Subcutaneous abdominal adipose tissue (tissue), 5 donors: ENCODE measurements around the gene TLX3.
A peak's percentile ranks its signal among the peaks of the same experiment; 100 is the strongest.

Source experiments
- H3K27ac ChIP-seq: one replicate; pipeline ENCODE4 v1.7.0; 2013; ENCODE audit warnings: low read depth, mild to moderate bottlenecking, inconsistent platforms, low read length, moderate library complexity
- H3K27me3 ChIP-seq, 5 donors: one replicate each; pipeline ENCODE4 v1.7.0; 2013; ENCODE audit warnings: low read length in 5 of 5, inconsistent platforms in 1 of 5; ENCODE audit not compliant: control insufficient read depth in 5 of 5, insufficient read depth in 4 of 5
- H3K36me3 ChIP-seq, 5 donors: one replicate each; pipeline ENCODE4 v1.7.0; 2013; ENCODE audit warnings: low read length in 5 of 5; ENCODE audit not compliant: control insufficient read depth in 5 of 5, insufficient read depth in 5 of 5
- H3K4me1 ChIP-seq, 5 donors: one replicate each; pipeline ENCODE4 v1.7.0; 2013; ENCODE audit warnings: low read length in 5 of 5, mild to moderate bottlenecking in 3 of 5, moderate library complexity in 1 of 5; ENCODE audit not compliant: control insufficient read depth in 5 of 5, insufficient read depth in 5 of 5
- H3K4me3 ChIP-seq, 5 donors: one replicate each; pipeline ENCODE4 v1.7.0; 2013; ENCODE audit warnings: low read length in 5 of 5, low read depth in 1 of 5
- H3K9ac ChIP-seq, 5 donors: one replicate each; pipeline ENCODE4 v1.7.0; 2013; ENCODE audit warnings: low read length in 5 of 5, mild to moderate bottlenecking in 4 of 5, moderate library complexity in 3 of 5
- H3K9me3 ChIP-seq, 5 donors: one replicate each; pipeline ENCODE4 v1.7.0; 2013; ENCODE audit warnings: low read length in 5 of 5; ENCODE audit not compliant: control insufficient read depth in 5 of 5
- donor health status: healthy.
- donor health status: healthy.
- donor health status: healthy.
- donor health status: healthy.
- donor health status: healthy.

Gene TLX3

GRCh38 chr5:171308453-171309275 is at the start of gene TLX3:
Gene TLX3, plus strand, starts transcription at chr5:171309248. Its CDS starts 118 bp downstream, at chr5:171309366.
- H3K4me3 ChIP-seq, result peak within 1 kb of the TSS in 2 of 5 donors; percentile 22 to 51

GRCh38 chr5:171261361-171261760 is 47.7 kb upstream of the TLX3 start:
- H3K9ac ChIP-seq, result no peak overlapping the region
- no peaks in the 10 kb centered on the region for H3K9me3 ChIP-seq
- no peak overlapping the region for H3K27ac ChIP-seq
- no peak overlapping the region for H3K4me3 ChIP-seq
- H3K36me3 ChIP-seq, result no peaks in the 10 kb centered on the region
- no peaks in the 10 kb centered on the region for H3K4me1 ChIP-seq
- no peaks in the 10 kb centered on the region for H3K27me3 ChIP-seq

More at GRCh38 chr5:171308453-171309275, at the start of gene TLX3:
- Histone ChIP-seq H3K36me3 (no peaks in the 10 kb centered on the region), H3K27ac (no peak within 1 kb of the TSS), H3K9ac (no peak within 1 kb of the TSS), H3K27me3 (peaks cover 77 to 91% (median 86%) of the 10 kb centered on the region in 5 donors), H3K9me3 (no peaks in the 10 kb centered on the region), H3K4me1 (peaks cover 0 to 49% (median 41%) of the 10 kb centered on the region in 5 donors)

GRCh38 chr5:171261904-171262303 is 47.1 kb upstream of the TLX3 start:
- Histone ChIP-seq H3K4me3 (no peak overlapping the region), H3K4me1 (no peaks in the 10 kb centered on the region), H3K9me3 (no peaks in the 10 kb centered on the region), H3K27me3 (no peaks in the 10 kb centered on the region), H3K36me3 (no peaks in the 10 kb centered on the region), H3K9ac (no peak overlapping the region), H3K27ac (no peak overlapping the region)

GRCh38 chr5:171263181-171263580 is 45.9 kb upstream of the TLX3 start:
- Histone ChIP-seq H3K9me3 (no peaks in the 10 kb centered on the region), H3K9ac (no peak overlapping the region), H3K27me3 (no peaks in the 10 kb centered on the region), H3K27ac (no peak overlapping the region), H3K4me1 (no peaks in the 10 kb centered on the region), H3K4me3 (no peak overlapping the region), H3K36me3 (no peaks in the 10 kb centered on the region)

GRCh38 chr5:171264843-171265242 is 44.2 kb upstream of the TLX3 start:
- Histone ChIP-seq H3K9me3 (no peaks in the 10 kb centered on the region), H3K9ac (no peak overlapping the region), H3K27ac (no peak overlapping the region), H3K4me1 (no peaks in the 10 kb centered on the region), H3K36me3 (no peaks in the 10 kb centered on the region), H3K4me3 (no peak overlapping the region), H3K27me3 (no peaks in the 10 kb centered on the region)

DNA sequence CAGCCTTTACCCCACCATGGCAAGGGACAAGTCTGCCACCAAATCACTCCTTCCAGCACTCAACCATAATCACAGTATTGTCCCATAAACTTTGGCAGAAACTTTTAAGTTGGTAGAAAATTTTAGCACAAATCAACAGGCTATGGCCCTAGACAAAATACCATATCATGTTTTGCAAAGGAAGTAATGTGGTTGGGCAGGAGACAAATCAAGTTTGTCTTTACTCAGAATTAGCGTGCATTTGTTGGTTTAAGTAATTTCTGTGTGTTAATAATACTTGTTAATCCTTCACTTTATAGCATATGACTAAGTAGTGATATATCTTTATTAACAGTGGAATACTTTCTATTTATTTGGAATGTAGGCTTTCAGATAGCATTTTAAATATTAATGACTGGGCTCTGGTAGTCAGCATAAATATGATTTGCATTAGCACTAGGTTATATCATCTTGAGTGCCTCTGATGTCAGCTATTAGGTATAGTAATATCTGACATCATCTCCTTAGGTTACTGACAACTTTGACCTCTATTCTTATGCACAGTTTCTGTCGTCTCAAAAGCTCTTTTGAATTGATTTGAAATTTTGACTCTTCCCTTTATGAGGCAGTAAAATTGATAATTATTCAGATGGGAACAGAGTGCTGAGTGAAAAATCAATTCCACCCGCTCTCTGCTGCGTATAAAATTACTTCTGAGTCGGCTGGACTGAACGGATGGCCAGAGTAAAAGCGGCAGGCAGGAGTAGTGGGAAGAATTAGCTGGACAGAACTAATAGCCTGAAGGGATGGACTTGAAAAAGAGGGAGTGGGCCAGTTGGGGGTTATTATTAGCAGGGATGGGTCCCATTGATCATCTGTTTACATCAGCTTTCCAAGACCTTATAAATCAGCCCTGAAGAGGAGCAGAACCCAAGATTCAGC is 40.1 kb upstream of the TLX3 start:
- Histone ChIP-seq H3K27ac (no peak overlapping the region), H3K9me3 (no peaks in the 10 kb centered on the region), H3K27me3 (no peaks in the 10 kb centered on the region), H3K36me3 (no peaks in the 10 kb centered on the region), H3K4me1 (no peaks in the 10 kb centered on the region), H3K9ac (no peak overlapping the region), H3K4me3 (no peak overlapping the region)

DNA sequence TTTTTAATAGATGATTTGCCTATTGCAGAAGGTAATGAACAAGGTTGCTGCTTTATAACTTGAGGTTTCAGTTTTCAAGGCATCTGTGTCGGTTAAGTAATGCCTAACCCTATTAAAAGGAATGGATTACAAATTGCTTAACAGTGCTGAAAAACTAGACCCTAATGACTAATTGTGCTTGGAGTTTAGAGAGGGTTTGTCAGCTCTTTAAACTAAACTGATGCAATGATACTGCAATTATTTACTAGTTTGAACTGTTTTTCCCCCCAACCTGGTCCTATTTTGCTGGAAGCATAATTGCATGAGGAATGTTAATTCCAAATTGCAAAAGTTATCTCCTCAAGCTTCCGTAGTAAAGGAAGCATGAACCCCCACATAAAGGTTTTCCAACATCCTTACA is 39.3 kb upstream of the TLX3 start:
- no peak overlapping the region for H3K27ac ChIP-seq
- H3K4me1 ChIP-seq, result no peaks in the 10 kb centered on the region
- no peak overlapping the region for H3K9ac ChIP-seq
- no peaks in the 10 kb centered on the region for H3K36me3 ChIP-seq
- H3K9me3 ChIP-seq, result no peaks in the 10 kb centered on the region
- H3K4me3 ChIP-seq, result no peak overlapping the region
- no peaks in the 10 kb centered on the region for H3K27me3 ChIP-seq

DNA sequence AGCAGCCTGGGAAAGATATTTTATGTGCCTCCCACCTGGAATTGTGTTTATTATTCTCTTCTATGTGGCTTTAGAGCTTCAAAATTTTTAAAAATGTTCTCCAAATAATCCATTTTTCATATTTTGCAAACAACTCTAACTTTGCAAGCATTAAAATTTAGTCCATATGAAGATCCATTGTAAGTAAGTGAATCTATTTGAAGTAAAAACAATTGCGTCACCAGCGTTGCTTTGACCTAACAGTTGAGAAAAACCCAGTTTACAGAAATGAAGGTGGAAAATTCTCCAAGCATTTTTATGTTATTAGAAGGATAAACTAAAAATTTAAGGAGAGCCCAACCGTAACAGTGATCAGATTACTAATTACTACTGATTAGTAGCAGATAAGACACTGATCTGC is 38.9 kb upstream of the TLX3 start:
- no peaks in the 10 kb centered on the region for H3K9me3 ChIP-seq
- H3K36me3 ChIP-seq, result no peaks in the 10 kb centered on the region
- H3K4me3 ChIP-seq, result no peak overlapping the region
- no peaks in the 10 kb centered on the region for H3K27me3 ChIP-seq
- H3K4me1 ChIP-seq, result no peaks in the 10 kb centered on the region
- H3K9ac ChIP-seq, result no peak overlapping the region
- no peak overlapping the region for H3K27ac ChIP-seq

DNA sequence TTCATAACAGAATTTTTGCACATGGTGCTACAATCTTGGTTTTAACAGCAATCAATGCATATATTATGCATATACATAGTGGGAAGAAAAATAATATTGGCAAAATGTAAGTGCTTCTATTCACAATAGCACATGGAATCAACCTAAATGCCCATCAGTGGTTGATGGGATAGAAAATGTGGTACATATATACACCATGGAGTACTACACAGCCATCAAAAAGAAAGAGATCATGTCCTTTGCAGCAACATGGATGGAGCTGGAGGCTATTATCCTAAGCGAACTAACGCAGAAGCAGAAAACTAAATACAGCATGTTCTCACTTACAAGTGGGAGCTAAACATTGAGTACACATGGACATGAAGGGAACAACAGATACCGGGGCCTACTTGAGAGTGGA is 37.2 kb upstream of the TLX3 start:
- Histone ChIP-seq H3K4me1 (no peaks in the 10 kb centered on the region), H3K36me3 (no peaks in the 10 kb centered on the region), H3K27me3 (no peaks in the 10 kb centered on the region), H3K9me3 (no peaks in the 10 kb centered on the region), H3K4me3 (no peak overlapping the region), H3K27ac (no peak overlapping the region), H3K9ac (no peak overlapping the region)
